NCI-H1105 treated with DMSO at 0.1 percent for 48 hours (cell line): ENCODE results near the gene FOSB.
A peak's percentile ranks its signal among the peaks of the same experiment; 100 is the strongest.

ENCODE experiments used
- DNase-seq: peaks from one replicate; lab custom pipeline; 2025; lab: John Stamatoyannopoulos, UW

The FOSB gene

GRCh38 chr19:45442778-45443461, 24.9 kb upstream of the FOSB start:
- no peak for DNase-seq

DNA sequence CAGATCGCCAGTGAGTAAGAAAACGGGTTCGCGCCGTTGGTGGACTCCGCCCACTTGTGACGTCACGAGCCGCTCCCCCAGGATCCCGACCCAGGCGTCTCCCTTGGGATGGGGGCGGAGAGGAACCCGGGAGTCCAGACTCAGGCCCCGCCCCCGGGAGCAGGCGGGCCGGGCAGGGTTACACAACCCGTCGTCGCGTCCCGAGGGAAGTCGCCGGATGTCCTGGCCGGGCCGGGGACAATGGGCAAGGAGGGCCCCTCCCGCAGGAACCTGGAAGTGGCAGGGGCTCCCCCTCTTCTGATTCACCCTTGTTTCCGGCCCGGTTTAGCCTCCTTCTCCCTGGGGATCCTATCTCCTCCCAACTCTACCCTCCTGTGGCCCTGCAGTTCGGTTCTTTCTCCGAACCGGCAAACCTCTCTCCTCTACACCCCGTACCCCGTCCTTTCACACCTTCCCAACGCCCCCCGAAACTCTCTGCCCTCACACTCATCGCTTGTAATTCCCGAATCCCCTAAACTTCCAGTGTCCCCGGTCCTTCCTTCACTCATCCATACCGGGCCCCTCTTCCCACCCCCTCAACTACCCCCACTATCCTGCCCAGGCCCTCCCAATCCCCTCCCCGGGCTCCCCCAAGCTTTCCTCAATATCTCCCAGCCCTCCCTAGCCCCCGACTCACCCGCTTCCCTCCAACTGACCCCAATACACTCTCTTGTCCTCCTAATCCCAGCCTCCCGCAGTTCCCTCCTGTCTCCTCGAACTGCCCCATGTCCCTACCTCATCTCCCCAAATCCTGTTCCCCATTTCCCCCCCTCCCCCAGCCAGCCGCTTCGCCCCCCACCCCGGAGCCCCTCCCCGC, 24.1 kb upstream of the FOSB start:
- peak; percentile 66 for DNase-seq

GRCh38 chr19:45444318-45445041, 23.3 kb upstream of the FOSB start:
- peak; percentile 51 for DNase-seq

DNA sequence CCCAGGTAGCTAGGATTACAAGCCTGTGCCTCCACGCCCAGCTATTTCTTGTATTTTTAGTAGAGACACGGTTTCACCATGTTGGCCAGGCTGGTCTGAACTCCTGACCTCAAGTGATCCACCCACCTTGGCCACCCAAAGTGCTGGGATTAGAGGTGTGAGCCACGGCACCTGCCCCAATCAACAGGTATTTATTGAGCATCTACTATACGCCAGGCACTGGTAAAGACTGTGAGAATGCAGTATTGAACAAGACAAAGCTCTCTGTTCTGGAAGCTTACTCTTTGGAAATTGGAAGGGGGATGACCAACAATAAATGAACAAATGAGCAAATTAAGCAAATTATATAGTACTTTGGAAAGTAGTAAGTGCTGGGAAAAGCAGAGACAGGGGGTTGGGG, 22.7 kb upstream of the FOSB start:
- DNase-seq, result no peak

- DNase-seq, result no peak
Observed at GRCh38 chr19:45446295-45446694, 21.5 kb upstream of the FOSB start.

DNA sequence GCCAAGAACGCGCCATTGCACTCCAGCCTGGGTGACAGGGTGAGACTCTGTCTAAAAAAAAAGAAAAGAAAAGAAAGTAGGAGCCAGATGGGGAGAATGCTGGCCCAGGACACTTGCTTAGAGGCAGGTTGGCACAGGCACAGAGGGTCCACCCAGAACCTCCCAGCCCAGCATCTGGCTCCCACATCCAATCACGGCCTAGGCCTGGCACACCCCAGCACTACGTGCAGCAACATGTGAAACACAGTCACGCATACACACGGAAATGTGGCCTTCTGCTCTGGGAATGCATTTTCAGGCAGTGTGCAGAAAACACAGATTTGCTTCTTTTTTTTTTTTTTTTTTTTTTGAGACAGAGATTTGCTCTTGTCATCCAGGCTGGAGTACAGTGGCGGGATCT, 20.9 kb upstream of the FOSB start:
- DNase-seq, result no peak

GRCh38 chr19:45448425-45448756, 19.4 kb upstream of the FOSB start:
- DNase-seq, result no peak

DNA sequence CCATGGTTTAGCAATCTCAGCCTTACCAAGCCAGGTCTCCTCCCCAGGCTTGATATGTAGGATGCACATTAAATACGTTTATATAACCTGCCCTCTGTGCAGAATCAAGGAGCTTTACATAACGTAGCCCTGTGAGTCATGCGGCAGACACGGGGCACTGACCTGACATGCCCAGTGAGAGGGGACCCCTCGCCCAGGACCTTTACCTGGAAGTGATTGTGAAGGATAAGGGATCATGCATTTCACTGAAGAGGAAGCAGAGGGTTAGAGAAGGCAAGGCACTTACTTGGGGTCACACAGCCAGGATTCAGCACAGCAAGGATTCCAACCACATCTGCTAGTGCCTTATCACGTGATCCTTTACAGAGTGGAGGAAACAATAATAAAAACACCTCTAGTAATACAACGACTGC, 18.9 kb upstream of the FOSB start:
- no peak for DNase-seq

GRCh38 chr19:45450012-45450333, 17.8 kb upstream of the FOSB start:
- no peak for DNase-seq

- DNase-seq, result no peak
Observed at GRCh38 chr19:45451131-45451849, 16.5 kb upstream of the FOSB start.

GRCh38 chr19:45451850-45452387, 15.9 kb upstream of the FOSB start:
- no peak for DNase-seq

DNA sequence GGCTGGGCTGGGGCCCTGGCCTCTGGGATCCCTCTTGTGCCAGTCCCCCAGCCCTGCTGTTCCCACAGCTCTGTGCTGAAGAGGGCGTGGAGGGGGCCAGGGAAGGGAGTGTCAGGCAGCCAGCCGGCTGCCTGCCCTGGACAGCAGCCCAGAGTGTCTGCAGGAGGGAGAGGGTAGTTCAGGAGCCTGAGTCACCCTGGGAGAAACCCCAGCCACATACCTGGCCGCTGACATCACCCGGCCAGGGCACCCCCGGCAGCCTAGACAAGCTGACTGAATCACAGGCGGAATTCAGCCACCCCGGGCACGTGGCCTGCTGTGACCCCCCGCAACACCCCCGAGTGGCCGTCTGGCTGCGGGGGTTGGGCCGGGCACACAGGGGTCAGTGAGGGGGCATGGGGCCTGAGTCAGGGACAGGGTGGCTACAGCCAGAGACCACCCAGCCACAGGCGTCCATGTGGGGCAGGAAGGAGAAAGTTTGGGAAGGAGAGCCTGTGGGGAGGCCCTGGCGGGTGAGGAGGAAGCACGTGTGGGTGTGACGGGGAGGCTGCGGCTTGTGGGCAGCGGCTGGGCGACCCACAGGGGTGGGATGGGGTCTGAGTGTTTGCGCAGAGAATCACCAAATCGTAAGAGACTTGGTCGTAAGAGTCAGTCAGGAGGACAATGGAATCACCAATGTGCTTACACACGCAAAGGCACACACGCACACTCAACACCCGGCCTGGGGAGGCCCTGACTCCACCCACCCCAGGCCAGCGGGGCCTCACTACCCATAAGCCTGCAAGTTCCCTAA, 11.9 kb upstream of the FOSB start:
- peak; percentile 18 for DNase-seq

DNA sequence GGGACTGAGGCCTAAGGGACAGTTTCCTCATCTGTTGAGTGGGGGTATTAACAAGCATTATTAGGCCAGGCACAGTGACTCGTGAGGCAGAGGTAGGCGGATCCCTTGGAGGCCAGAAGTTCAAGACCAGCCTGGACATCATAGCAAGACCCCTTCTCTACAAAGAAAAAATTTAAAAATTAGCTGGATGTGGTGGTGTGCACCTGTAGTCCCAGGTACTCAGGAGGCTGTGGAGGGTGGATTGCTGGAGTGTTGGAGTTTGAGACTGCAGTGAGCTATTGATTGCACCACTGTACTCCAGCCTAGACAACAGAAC, 11.3 kb upstream of the FOSB start:
- no peak for DNase-seq

DNA sequence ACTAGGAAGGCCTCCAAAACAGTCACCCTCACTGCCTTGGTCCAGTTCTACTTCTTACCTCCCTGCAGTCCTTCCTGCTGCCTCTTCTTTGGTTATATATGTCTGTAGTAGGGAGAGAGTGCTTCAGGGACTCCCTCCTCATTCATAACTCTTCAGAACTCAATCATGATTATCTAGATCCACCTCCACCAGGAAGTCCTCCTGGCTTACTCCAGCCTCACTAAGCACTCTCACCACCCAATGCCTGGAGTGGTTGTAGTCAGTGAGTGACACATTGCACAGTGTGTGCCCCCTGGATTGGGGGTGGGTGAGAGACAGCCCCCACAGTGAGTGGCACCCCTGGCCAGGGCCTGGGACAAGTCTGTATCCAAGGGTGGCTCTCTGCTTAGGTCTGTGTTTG, 10.0 kb upstream of the FOSB start:
- no peak for DNase-seq

GRCh38 chr19:45460807-45461347, 6.9 kb upstream of the FOSB start:
- no peak for DNase-seq

GRCh38 chr19:45462174-45462573, 5.6 kb upstream of the FOSB start:
- no peak for DNase-seq

- no peak for DNase-seq
Observed at GRCh38 chr19:45463241-45463640, 4.6 kb upstream of the FOSB start.

- no peak for DNase-seq
Observed at GRCh38 chr19:45464274-45464673, 3.5 kb upstream of the FOSB start.

DNA sequence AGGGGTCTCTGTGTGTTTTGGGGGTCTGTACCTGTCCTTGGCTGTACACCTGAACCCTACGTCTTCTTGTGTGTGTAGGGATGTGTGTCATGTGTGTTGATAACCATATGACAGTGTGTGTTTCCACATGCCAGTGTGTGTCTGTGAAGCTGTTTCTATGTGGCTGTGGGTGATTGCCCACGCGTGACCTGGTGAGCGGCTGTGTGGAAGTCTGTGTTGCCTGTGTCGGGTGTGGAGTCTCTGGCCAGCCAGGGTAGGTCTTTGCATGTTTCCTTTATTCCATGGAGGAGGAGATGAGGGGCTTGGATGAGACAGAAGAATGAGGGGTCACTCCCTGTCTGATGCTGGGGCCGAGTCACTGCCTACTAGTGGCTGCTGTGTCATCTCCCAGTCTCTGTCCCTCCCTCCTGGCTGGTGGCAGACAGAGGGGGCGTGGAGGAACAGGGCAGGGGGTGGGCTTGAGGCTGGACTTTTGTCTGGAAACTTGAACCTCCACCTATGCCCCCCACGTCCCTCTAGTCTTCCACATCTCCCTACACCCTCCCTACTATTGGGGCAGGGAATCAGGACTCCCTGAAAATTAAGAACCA, 2.8 kb upstream of the FOSB start:
- DNase-seq, result no peak

- no peak for DNase-seq
Observed at GRCh38 chr19:45467115-45467455, 711 bp upstream of the FOSB start.

DNA sequence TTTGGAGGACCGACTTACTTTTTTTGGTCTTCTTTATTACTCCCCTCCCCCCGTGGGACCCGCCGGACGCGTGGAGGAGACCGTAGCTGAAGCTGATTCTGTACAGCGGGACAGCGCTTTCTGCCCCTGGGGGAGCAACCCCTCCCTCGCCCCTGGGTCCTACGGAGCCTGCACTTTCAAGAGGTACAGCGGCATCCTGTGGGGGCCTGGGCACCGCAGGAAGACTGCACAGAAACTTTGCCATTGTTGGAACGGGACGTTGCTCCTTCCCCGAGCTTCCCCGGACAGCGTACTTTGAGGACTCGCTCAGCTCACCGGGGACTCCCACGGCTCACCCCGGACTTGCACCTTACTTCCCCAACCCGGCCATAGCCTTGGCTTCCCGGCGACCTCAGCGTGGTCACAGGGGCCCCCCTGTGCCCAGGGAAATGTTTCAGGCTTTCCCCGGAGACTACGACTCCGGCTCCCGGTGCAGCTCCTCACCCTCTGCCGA, 409 bp downstream of the FOSB start:
- DNase-seq, result no peak
